HG03558 (cell line): ENCODE measurements around the gene YBX3.

Source experiments
- ATAC-seq: cut with Tn5 transposase; IDR thresholded peaks from one replicate; pipeline ENCODE4 v1.9.1; 2021; ENCODE audit warnings: moderate number of reproducible peaks; ENCODE audit not compliant: unreplicated experiment; ENCODE audit errors: extremely low read depth

Gene YBX3

GRCh38 chr12:10673659-10674384 is 49.3 kb downstream of the YBX3 start, which contains the start of gene STYK1:
TSS of gene STYK1 (minus strand) at chr12:10674052. CDS start at chr12:10634618, 39,434 bp downstream.
- ATAC-seq, result no peak

- ATAC-seq, result no peak
These were observed 50.8 kb downstream of the YBX3 start for GRCh38 chr12:10672231-10672868.

- ATAC-seq, result no peak
These were observed 53.6 kb downstream of the YBX3 start for GRCh38 chr12:10669533-10669932.

GRCh38 chr12:10668526-10668925 is 54.6 kb downstream of the YBX3 start:
- no peak for ATAC-seq

- no peak for ATAC-seq
These were observed 55.5 kb downstream of the YBX3 start for GRCh38 chr12:10667581-10667980.

GRCh38 chr12:10664499-10664898 is 58.6 kb downstream of the YBX3 start:
- ATAC-seq, result no peak

GRCh38 chr12:10663869-10664268 is 59.3 kb downstream of the YBX3 start:
- no peak for ATAC-seq

- no peak for ATAC-seq
These were observed 61.8 kb downstream of the YBX3 start for GRCh38 chr12:10661338-10661737.

- no peak for ATAC-seq
These were observed 69.1 kb downstream of the YBX3 start for GRCh38 chr12:10654003-10654402.

GRCh38 chr12:10652192-10652591 is 70.9 kb downstream of the YBX3 start:
- ATAC-seq, result no peak
